Ovary (tissue), 3 donors: ENCODE measurements around the gene NLGN1.

ENCODE experiments used
- EP300 ChIP-seq: sonication (generic); formaldehyde crosslinking; IDR thresholded peaks from one replicate; pipeline ENCODE4 v1.6.1; 2017; ENCODE audit warnings: antibody characterized with exemption
- POLR2A ChIP-seq: fragments of 450-650 bp; IDR thresholded peaks from one replicate; pipeline ENCODE4 v1.6.1; 2017; ENCODE audit warnings: antibody characterized with exemption, mild to moderate bottlenecking, moderate library complexity
- TF ChIP-seq, protein P1 (sequence below), 3 donors: fragments of 450-650 bp in 2 of 3; fragments of 200-600 bp in 1 of 3; IDR thresholded peaks; one replicate each; pipeline versions ENCODE4 v1.5.1 to v1.8.0; 2016 to 2022; ENCODE audit warnings: antibody characterized with exemption in 3 of 3, mild to moderate bottlenecking in 1 of 3
- donor health status: DM: no; HTN: no; CAD: no.

DNA sequence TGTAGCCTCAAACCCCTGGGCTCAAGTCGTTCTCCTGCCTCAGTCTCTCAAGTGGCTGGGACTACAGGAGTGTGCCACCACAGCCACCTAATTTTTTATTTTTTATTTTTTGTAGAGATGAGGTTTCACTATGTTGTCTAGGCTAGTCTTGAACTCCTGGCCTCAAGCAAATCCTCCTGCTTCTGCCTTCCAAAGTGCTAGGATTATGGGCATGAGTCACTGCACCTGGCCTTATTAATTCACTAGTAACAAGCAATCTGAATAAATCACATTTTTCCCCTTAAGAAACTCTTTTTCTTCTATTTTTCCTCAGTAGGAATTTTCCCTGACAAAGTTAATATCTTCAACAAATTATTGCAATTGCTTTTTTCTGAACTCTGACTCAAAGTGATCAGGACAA is 336.9 kb downstream of the NLGN1 start:
- TF ChIP-seq, protein P1, sequence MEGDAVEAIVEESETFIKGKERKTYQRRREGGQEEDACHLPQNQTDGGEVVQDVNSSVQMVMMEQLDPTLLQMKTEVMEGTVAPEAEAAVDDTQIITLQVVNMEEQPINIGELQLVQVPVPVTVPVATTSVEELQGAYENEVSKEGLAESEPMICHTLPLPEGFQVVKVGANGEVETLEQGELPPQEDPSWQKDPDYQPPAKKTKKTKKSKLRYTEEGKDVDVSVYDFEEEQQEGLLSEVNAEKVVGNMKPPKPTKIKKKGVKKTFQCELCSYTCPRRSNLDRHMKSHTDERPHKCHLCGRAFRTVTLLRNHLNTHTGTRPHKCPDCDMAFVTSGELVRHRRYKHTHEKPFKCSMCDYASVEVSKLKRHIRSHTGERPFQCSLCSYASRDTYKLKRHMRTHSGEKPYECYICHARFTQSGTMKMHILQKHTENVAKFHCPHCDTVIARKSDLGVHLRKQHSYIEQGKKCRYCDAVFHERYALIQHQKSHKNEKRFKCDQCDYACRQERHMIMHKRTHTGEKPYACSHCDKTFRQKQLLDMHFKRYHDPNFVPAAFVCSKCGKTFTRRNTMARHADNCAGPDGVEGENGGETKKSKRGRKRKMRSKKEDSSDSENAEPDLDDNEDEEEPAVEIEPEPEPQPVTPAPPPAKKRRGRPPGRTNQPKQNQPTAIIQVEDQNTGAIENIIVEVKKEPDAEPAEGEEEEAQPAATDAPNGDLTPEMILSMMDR (IDR thresholded peaks at IDR 0.05) = no peak
- TF ChIP-seq POLR2A = no peak
- TF ChIP-seq EP300 = no peak
